Erythroblast (primary cell): ENCODE data around the gene GREB1.

Experiments
- GATA1 ChIP-seq: IDR thresholded peaks from 2 replicates; pipeline ENCODE4 v1.6.1; 2011; ENCODE audit warnings: low read depth, mild to moderate bottlenecking, control low read depth, low read length, moderate library complexity
- POLR2A ChIP-seq: IDR thresholded peaks from 2 replicates; pipeline ENCODE4 v1.6.1; 2011; ENCODE audit warnings: mild to moderate bottlenecking, low read length

DNA sequence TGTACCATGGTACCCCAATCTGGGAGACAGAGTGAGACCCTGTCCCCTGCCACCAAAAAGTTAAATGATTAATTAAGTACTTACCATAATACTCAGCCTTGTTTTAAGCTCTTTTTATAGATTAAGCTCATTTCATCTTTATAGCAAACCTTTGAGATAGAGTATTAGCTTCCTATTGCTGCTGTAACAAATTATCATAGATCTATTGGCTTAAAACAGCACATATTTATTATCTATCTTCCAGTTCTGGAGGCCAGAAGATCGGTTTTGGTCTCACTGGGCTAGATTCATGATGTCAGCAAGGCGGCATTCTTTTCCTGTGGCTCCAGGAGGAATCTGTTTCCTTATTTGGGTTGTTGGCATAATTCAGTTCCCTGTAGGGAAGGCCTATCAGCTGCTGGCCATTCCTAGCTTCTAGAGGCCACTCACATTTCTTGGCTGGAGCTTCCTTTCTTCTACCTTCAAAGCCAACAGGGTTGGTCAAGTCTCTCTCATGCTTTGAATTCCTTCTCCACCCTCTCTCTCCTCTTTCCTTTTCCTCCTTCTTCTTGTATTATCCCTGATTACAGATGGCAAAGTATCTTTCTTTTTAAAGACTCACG lies 13.7 kb upstream of the GREB1 start:
- TF ChIP-seq POLR2A (no peak), GATA1 (no peak)
